ENCODE measurements around the gene SPATA2.
"Not testable (repeated sequence)": the region's sequence is repeated elsewhere in the genome, so short reads cannot be mapped to it uniquely, and the experiment has no call there.

The SPATA2 gene

GRCh38 chr20:49904440-49905214, 10.7 kb downstream of the SPATA2 start:
- DNase-seq (ENCODE audit: low spot score): no peak

- DNase-seq (ENCODE audit: low spot score): no peak
Measured at GRCh38 chr20:49901588-49901987, 13.7 kb downstream of the SPATA2 start.

GRCh38 chr20:49899541-49900383, 15.6 kb downstream of the SPATA2 start:
- no peak for DNase-seq (ENCODE audit: low spot score)

GRCh38 chr20:49896204-49896603, 19.1 kb downstream of the SPATA2 start:
- no peak for DNase-seq (ENCODE audit: low spot score)

GRCh38 chr20:49895474-49896093, 19.7 kb downstream of the SPATA2 start:
- not testable (repeated sequence) for DNase-seq (ENCODE audit: low spot score)

- DNase-seq (ENCODE audit: low spot score): no peak
Measured at GRCh38 chr20:49894073-49894470, 21.3 kb downstream of the SPATA2 start.

- DNase-seq (ENCODE audit: low spot score): no peak
Measured at GRCh38 chr20:49893242-49894072, 21.9 kb downstream of the SPATA2 start.

- no peak for DNase-seq (ENCODE audit: low spot score)
Measured at GRCh38 chr20:49892817-49893216, 22.5 kb downstream of the SPATA2 start.

- DNase-seq (ENCODE audit: low spot score): no peak
Measured at GRCh38 chr20:49892260-49892659, 23.1 kb downstream of the SPATA2 start.

GRCh38 chr20:49891476-49892110, 23.7 kb downstream of the SPATA2 start:
- DNase-seq (ENCODE audit: low spot score): no peak

- DNase-seq (ENCODE audit: low spot score): no peak
Measured at GRCh38 chr20:49890471-49891361, 24.6 kb downstream of the SPATA2 start.

- DNase-seq (ENCODE audit: low spot score): no peak
Measured at GRCh38 chr20:49889935-49890333, 25.4 kb downstream of the SPATA2 start.

GRCh38 chr20:49889001-49889934, 26.1 kb downstream of the SPATA2 start:
- no peak for DNase-seq (ENCODE audit: low spot score)

- peak; percentile 65 for DNase-seq (ENCODE audit: low spot score)
Measured at GRCh38 chr20:49888212-49889000, 26.9 kb downstream of the SPATA2 start.

- no peak for DNase-seq (ENCODE audit: low spot score)
Measured at GRCh38 chr20:49887251-49888211, 27.8 kb downstream of the SPATA2 start.

- DNase-seq (ENCODE audit: low spot score): no peak
Measured at GRCh38 chr20:49886571-49887213, 28.6 kb downstream of the SPATA2 start.

Measured in hematopoietic multipotent progenitor cell treated with erythropoietin and hydrocortisone succinate and interleukin-3 and kit ligand, for 17 days (in vitro differentiated cells).